ENCODE measurements around the gene RMND5B.
"Not testable (repeated sequence)": the region's sequence is repeated elsewhere in the genome, so short reads cannot be mapped to it uniquely, and the experiment has no call there.

Gene RMND5B

DNA sequence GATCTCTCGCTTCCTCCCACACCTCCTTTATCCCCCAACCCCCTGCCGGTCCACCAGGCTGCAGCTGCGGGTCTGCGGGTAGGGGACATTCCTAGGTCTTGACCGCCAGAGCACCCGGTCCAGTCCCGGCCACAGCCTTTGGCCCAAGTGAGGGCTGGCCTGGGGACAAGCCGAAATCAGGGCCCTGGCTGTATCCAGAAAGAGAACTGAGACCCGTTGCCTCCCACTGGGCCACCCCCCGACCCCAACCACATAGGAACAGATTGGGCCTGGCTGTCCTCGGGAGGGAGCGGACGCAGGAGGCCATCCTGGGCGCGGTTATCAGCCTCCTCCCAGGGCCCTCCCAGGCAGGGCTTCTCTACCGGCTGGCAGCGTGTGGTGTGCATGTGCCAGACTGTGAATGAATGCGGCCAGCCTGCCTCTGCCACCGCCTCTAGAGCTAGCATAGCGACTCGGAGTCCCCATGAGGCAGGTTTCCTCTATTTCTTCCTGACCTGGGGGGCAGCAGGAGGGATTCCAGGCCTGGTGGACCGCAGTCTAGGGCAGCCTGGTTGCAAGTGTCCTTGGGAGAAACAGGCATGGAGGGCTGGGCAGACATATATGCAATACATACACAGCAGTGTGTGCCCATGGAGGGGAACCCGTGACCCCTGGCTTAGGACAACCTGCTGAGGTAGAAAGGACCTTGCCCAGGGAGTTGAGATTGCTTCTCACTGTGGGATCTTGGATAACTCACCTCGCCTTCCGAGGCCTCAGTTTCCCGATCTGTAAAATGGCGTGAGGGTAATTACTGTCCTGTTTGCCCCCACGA is 16.3 kb upstream of the RMND5B start:
- DNase-seq, result no peak

DNA sequence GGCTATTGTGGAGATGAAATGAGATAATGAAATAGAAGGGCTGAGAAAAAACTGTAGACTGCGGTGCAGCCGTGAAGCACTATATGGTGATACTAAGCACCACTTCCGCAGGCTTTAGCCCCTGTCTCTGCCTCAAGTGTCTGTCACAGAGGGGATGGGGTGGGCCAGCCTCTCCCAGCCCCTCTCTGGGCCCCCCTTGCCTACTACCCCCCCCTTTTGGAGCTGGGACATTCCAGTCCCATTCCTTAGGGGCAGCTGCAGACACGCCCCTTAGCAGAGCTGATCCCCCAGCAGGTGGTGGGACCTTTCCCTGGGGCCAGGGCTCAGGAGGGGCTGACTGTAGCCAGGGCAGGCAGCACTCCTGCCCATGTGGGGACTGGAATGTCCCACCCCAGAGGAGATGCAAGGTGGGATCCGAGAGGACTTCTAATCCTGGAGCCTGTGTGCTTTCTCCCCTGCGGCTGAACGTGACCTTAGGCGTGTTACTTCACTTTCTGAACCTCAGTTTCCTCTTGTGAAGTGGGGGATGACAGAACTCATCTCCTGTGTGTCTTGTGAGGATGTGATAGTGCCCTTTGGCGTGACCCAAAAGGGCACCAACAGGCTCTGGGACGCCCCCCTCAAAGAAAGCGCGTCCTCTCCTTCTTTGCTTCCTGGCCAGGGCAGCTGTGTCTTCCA is 15.5 kb upstream of the RMND5B start:
- DNase-seq, result no peak

DNA sequence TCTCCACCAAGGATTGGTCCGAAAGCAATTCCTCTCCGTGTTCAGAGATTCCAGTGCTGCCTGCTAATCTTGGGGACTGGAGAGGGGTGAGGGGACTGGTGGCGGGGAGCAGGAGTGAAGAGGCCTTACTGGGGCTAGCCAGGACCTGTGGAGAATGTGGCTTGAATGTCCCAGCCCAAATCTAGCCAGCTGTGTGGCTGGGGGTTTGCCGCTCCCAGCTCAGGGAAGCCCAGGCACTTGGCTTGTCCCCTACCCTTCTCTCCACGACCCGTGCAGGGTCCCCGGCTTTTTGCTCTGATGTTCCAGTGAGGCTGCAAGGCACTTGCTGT is 15.0 kb upstream of the RMND5B start:
- no peak for DNase-seq

DNA sequence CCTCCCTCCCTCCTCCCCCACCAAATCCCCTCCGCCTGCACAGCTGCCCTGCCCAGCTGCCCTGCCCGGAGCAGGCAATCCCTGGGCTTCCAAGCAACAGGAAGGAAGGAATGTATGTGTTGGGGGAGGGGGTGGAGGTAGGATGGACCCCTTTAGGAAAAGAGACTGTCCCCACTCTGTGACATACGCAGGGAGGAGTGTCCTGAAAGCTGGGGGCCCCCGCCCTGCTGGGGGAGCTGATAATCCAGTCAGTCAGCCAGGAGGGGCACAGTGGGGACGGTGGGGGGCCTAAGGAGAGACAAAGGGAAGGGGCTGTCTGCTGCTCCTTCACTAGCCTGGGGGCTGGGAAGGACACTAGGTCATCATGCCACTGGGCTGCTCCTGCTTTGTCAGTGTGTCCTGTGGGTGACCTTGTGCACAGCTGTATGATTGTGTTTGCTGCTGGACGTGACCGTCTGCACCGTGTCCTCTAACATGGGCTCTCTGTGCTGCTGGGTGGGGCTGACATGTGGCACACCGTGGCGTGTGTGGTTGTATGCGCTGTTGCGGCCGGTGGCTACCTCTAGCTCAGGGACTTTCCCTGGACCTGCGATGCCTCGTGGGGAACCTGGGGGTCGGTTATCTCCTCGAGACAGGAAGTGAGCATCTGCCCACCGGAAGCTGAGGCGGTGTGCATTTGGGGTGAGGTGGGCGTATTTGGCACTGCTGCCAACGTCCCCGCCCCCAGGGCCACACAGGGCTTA is 14.5 kb upstream of the RMND5B start:
- DNase-seq, result no peak

DNA sequence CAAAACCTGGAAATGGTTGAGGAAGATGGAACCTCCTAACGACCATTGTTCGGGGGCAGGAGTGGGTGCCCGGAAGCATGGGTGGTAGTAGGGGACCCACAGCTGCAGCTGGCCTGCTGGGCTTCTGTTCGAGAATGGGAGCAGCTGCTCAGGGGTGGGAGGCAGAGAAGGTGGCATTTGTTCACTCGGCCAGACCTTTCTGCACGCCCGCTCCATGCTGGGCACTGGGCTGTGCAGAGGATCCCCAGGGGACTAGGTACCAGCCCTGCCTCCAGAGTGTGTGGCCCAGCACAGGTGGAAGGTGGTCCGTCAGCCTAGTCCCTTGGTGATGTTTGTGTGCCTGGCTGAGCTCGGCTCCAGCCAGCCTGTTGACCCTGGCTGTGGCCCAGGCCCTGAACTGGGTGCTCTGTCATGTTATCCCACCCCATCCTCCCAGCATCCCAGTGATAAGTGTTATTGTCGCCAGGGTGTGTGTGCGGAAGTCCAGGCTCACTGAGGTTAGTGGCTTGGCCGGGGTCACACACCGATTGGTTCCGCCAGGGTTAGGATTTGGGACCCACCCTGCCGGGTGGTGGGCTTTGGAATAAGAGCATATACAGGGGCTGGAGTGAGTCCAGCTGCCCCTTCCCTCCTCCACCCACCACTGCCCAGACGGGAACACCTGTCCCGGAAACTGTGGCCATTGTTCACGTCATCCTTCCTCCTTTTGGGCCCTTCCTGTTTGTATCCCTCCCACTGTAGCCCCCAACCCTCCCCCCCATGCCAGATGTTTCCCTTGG is 12.7 kb upstream of the RMND5B start:
- no peak for DNase-seq

DNA sequence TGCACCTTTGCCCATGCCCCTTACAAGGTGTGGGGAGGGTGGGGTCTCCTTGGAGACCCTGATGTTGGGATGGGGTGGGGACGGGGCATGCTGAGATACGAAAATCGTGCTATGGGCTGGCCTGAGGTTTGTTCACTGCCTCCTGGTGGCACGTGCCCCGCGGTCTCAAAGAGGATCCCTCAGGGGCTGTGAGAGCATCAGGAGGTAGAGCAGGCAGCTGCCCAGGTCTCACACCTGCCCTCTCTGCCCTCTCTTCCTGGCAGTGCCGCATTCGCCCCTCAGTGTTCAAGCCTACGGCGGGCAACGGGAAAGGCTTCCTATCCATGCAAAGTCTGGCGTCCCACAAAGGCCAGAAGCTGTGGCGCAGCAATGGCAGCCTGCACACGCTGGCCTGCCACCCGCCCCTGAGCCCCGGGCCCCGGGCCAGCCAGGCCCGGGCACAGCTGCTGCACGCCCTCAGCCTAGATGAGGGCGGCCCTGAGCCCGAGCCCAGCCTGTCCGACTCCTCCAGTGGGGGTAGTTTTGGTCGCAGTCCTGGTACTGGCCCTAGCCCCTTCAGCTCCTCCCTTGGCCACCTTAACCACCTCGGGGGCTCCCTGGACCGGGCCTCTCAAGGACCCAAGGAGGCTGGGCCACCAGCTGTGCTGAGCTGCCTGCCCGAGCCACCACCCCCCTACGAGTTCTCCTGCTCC is 10.8 kb upstream of the RMND5B start:
- DNase-seq, result no peak

DNA sequence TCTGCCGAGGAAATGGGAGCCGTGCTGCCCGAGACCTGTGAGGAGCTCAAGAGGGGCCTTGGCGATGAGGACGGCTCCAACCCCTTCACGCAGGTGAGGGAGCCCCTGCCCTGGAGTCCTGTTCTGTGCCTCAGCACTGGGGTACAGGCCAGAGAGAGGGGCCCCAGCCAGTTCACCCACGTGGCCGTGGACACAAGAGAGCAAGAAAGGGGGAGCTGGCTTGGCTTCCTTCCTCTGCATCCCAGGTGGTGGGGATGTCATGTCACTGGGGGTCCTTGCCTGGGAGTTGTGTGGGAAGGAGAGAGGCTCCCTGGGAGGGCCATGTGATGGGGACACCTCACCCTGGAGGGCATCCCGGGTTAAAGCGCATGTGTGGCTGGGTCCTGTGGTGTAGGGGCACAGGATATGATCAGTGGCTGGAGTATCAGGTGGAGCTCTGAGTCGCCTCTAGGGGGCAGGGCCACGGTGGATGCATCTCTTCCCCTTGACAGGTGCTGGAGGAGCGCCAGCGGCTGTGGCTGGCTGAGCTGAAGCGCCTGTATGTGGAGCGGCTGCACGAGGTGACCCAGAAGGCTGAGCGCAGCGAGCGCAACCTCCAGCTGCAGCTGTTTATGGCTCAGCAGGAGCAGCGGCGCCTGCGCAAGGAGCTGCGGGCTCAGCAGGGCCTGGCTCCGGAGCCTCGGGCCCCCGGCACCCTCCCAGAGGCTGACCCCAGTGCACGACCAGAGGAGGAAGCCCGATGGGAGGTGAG is 10.0 kb upstream of the RMND5B start:
- peak; percentile 75 to 82 for DNase-seq

DNA sequence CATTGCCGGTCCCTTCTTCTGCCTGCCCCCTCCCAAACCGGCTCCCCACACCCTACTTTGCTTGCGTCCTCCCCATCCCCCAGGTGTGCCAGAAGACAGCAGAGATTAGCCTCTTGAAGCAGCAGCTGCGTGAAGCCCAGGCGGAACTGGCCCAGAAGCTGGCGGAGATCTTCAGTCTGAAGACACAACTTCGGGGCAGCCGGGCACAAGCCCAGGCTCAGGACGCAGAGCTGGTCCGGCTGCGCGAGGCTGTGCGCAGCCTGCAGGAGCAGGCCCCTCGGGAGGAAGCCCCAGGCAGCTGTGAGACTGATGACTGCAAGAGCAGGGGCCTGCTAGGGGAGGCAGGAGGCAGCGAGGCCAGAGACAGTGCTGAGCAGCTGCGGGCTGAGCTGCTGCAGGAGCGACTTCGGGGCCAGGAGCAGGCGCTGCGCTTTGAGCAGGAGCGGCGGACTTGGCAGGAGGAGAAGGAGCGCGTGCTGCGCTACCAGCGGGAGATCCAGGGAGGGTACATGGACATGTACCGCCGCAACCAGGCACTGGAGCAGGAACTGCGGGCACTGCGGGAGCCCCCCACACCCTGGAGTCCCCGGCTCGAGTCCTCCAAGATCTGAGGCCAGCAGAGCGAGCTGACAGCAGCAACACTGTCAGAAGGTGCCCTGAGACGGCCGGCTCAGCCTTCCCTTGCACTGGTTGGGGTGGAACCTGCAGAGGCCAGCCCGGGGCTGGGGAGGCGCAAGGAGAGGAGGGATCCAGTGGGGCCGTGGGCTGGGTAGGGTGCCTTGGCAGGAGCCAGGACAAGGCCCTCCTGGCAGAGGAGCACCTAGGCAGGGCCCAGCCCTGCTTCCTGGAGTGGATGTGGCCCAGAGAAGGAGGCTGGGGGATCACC is 9.2 kb upstream of the RMND5B start:
- DNase-seq, result peak; percentile 30 to 36

DNA sequence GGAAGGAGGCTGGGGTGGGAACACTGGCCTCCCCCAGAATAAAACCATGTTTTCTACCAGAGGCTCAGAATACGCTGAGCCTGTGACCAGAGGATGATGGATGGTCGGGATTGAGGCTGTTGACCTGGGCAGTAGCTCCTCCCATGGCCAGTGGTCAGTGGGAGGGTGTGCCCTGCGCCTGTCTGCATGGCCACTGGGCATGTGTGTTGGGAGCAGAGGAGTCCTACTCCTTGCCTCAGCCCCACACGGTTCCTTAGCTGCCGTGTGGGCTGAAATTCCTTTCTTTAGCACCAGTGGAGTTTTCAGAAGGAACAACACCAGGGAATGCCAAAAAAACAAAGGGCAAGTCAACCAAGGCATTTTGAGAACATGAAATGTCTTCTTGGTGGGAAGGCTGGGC is 8.5 kb upstream of the RMND5B start:
- no peak for DNase-seq

DNA sequence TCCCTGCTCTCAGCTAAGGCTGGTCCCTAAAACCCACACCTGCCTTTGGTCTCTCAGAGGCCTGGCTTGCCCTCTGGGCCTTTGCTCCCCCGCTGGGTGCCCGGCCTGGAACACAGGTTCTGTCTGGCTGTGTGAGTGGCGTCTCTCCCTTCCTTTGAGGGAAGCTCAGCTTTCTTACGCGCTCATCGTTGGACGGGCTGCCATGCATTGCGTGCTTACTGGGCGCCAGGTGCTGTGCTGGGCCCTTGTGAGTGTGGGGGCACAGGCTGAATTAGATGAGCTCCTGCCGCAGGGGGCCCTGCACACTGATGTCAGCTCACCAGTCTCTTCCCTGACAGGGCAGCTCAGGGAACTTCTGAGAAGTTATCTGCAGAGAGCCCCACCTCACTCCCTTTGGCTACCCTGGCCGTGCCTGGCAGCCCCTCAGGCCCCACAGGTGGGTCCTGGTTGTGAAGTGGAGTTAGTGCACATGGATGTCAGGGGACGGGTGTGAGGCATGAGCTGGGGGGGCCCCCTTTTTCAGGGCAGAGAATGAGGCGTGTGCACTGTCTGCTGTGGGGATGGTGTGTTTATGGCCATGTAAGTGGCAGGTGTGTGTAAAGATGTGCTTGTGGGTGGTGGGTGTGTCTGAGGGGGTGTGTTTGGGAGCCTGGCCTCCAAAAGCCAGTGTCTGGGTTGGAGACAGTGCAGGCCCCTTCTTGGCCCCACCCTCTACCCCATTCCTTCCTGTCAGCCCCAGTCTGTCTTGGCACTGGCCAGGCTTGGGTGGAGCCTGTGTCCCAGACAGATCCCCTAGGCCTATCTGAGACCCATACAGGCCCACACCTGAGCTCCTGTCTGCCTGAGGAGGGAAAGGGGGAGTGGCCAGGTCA is 7.5 kb upstream of the RMND5B start:
- no peak for DNase-seq

DNA sequence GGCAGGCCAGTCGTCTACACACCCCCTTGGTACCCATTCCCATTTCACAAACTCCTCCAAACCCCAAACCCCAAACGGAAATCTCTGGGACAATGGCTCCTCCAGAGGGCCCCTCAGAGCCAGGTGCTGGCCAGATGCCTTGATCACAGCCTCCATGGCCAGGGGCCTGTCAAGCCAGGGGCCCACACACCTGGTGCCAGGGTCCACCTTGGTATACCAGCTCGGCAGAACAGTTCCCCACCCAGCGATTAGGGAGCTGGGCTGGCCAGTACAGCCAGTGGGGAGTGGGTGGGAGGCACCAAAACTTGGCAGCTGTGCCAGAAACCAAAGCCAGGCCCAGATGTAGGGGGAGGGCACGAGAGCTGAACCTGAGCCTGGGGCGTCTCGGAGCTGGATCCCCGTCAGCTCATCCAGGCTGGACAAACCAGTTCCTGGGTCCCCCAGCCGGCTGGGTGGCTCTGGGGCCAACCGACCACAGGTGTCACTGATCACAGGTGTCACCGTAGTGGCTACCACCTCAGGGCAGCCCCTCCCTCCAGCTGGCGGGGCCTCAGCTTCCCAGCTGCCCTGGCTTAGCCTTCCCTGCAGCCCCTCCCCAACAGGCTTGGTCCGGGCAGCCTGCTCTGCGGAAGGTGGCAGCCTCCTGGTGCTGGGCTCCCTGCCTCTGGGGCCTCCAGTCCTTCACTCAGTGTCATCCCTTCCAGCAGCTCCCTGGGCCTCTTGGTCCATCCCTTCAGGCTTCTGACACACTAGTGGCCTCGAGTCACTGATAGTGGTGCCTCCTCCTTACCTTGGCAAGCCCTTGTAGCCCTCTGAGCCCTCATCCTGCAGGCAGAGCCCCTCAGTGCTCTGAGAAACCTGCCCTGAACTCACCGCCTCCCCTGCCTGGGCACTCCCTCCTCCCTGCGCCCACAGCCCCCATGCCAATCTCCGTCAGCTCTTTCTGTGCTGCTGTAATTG is 6.6 kb upstream of the RMND5B start:
- no peak for DNase-seq

DNA sequence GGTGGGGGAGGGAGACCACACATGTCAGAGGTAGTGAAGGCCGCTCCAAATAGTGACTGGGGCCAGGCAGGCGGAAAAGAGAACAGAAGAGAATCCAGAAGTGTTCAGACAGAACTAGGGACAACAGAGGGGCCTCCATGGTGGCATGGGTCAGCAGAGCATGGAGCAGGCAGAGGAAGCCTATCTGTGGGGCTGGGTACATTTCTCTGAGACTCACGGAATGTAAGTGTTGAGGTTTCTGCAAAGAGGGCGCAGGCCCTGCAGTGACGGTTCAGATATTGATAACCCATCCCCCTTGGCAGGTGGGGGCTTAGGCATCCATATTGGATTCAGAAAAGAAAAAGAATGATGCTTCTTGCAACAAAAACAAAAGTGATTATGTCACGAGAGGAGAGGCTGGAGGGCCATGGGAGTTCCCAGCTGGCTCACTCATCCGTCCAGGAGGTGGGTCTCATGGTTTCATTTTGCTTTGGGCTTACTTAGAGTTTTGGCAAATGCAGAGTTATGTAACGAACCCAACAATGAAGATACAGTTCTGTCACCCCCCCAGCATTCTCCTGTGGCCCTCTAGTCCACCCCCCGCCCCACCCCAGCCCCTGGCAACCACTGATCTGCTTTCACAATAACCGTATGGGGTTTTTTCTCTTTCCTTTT is 5.4 kb upstream of the RMND5B start:
- no peak for DNase-seq

DNA sequence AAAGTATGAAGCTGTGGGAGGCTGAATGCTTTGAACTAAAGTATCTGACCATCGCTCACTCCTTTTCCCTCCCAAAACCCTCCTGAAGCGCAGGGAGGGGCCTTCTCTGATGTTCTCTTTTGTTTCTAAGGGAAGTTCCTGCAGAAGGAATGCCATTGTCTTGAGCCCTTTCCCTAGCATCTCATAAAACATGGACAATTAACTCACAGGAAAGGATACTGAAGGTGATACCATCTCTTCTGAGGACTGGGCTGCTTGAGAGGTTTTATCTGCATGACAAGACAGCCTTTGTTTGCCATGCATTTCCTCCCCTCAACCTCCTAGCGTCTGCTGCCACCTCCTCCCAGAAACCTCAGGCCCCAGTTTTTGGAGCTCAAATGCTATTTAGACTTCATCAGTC is 4.3 kb upstream of the RMND5B start:
- no peak for DNase-seq

DNA sequence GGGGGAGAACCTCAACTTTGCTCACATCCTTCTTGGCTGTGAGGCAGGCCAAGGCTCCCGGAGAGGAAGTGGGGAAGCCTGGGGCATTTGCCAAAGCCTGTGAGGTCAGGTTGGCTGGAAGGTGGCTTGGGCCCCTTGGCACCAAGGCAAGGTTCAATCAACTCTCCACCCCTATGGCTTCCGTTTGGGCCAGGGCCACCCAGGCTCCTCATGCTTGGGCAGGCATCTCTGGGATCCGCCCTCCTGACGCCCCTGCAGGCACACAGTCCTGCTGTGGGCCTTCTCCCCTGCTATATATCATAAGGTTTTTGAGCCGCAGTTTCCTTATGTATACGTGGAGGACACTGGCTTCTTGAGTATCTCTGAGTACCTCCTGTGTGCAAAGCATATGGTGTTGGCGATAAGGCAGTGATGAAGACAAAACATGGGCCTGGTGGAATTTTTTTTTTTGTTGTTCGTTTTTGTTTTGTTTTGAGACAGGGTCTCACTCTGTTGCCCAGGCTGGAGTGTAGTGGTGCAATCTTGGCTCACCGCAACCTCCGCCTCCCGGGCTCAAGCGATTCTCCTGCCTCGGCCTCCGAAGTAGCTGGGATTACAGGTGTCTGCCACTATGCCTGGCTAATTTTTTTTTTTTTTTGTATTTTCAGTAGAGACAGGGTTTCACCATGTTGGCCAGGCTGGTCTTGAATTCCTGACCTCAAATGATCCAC is 3.4 kb upstream of the RMND5B start:
- DNase-seq, result peak; percentile 9 to 24

DNA sequence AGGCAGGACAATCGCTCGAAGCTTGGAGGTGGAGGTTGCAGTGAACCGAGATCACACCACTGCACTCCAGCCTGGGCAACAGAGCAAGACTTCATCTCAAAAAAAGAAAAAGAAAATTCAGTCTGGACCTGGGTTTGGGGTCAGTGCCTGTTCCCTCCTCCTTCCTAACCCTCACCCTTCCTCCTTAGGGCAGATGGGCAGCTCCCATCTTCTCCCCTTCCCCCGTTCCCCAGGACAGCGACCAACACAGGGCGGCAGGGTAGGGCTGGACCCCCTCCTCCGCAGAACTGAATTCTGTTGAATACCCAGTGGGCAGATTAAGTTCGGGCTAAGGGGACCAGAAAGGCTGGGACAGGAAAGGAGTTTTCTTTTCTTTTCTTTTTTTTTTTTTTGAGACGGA is 1.5 kb upstream of the RMND5B start:
- DNase-seq, result no peak

DNA sequence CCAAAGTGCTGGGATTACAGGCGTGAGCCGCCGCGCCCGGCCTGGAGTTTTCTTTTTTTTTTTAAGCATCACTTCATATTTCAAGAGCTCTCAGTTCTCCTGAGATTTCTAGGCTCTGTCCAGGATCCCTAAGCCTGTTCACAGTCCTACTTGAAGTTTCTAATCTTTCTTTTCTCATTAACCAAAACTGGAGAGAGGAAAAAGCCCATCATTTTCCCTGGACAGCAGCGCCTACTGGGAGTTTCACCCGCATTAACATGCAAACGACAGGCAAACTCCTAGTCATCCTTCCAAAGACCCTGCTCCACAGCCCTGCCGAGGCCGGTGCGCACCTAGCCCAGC is 609 bp upstream of the RMND5B start:
- not testable (repeated sequence) for DNase-seq

DNA sequence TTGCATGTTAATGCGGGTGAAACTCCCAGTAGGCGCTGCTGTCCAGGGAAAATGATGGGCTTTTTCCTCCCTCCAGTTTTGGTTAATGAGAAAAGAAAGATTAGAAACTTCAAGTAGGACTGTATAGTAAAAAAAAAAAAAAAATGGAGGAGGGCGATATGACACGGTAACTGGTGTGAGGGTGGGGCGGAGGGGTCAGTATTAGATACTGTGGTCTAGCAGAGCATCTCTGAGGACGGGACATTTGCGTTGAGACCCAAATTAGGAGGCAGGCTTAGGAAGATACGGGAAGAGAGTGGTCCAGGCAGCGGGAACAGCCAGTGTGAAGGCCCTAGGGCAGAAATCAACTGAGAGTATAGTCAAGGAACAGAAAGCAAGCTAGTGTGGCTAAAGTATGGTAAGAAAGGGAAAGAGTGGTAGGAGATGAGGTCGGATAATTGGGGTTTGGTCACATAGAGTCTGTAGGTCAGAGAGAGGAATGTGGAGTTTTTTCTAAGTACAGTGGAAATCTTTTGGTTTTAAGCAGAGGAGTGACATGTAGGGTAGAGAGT is 707 bp downstream of the RMND5B start:
- DNase-seq, result no peak
